Fibroblast of skin of back (primary cell): ENCODE results near the gene TBCE.
"Not testable (repeated sequence)": the region's sequence is repeated elsewhere in the genome, so short reads cannot be mapped to it uniquely, and the experiment has no call there.

Experiments
- DNase-seq: peaks from one replicate; pipeline ENCODE4 v3.0.0-alpha.2; 2013

TBCE gene

GRCh38 chr1:235351898-235352297, 15.3 kb upstream of the TBCE start:
- DNase-seq = no peak

GRCh38 chr1:235357485-235358373, 9.5 kb upstream of the TBCE start:
- no peak for DNase-seq

GRCh38 chr1:235358899-235359298, 8.3 kb upstream of the TBCE start:
- no peak for DNase-seq

DNA sequence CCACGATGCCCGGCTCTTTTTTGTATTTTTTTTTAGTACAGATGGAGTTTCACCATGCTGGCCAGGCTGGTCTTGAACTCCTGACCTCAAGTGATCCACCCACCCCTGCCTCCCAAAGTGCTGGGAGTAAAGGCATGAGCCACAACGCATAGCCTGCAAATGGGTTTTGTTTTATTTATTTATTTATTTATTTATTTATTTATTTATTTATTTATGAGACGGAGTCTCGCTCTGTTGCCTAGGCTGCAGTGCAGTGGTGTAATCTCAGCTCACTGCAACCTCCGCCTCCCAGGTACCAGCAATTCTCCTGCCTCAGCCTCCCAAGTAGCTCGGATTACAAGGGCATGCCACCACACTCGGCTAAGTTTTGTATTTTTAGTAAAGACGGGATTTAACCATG, 3.0 kb upstream of the TBCE start:
- DNase-seq = not testable (repeated sequence)

- DNase-seq = no peak
These were observed 941 bp upstream of the TBCE start for GRCh38 chr1:235366286-235366685.

DNA sequence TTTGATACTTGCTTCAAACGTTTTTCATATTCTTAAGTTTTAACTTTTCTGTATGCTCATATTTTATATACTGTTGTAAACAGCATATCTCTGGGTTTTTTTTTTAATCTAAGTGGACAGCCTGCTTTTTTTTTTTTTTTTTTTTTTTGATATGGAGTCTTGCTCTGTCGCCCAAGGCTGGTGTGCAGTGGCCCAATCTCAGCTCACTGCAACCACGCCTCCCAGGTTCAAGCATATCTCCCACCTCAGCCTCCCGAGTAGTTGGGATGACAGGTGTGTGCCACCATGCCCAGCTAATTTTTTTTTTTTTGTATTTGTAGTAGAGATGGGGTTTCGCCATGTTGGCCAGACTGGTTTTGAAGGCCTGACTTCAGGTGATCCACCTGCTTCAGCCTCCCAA, 1.2 kb downstream of the TBCE start:
- no peak for DNase-seq

- no peak for DNase-seq
These were observed 2.6 kb downstream of the TBCE start for GRCh38 chr1:235369802-235370201.

DNA sequence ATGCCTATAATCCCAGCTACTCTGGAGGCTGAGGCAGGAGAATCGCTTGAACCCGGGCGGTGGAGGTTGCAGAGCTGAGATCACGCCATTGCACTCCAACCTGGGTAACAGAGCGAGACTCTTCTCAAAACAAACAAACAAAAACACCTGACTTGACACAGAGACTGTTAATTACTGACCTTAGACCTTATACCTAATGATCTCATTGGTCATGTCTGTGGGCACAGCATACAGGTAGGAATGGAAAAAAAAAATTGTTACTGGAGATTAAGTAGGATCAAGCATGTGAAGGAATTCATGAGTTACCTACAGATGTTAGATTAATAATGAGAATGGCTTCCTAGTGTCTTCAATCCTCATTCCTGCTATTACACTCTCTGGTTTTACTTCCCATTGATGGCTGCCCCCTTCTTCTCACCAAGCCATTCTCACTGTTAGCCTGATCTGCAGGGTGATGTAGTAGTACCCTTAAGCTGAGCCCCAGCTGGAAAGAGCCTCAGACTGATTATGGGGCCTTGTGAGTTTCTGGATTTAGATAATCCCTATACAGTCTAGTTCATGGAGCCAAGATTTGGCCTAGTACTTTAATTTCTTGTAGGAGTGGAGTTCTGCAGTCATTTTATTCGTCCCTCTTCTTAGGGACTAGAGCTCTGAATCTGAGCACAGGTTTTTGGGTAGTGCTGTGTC, 8.8 kb downstream of the TBCE start:
- DNase-seq = no peak

DNA sequence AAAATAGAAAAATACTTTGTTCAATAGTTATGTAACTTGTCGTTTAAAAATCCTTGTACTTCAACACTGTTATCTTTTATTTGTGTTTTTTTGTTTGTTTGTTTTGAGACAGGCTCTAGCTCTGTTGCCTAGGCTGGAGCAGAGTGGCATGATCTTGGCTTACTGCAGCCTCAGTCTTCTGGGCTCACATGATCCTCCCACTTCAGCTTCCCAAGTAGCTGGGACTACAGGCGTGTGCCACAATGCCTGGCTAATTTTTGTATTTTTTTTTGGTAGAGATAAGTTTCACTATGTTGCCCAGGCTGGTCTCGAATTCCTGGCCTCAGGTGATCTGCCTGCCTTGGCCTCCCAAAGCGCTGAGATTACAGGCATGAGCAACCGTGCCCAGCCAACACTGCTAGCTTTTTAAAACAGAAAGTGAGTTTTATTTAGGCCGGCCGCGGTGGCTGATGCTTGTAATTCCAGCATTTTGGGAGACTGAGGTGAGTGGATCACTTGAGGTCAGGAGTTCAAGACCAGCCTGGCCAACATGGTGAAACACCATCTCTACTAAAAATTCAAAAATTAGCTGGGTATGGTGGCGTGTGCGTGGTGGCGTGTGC, 11.0 kb downstream of the TBCE start:
- not testable (repeated sequence) for DNase-seq

DNA sequence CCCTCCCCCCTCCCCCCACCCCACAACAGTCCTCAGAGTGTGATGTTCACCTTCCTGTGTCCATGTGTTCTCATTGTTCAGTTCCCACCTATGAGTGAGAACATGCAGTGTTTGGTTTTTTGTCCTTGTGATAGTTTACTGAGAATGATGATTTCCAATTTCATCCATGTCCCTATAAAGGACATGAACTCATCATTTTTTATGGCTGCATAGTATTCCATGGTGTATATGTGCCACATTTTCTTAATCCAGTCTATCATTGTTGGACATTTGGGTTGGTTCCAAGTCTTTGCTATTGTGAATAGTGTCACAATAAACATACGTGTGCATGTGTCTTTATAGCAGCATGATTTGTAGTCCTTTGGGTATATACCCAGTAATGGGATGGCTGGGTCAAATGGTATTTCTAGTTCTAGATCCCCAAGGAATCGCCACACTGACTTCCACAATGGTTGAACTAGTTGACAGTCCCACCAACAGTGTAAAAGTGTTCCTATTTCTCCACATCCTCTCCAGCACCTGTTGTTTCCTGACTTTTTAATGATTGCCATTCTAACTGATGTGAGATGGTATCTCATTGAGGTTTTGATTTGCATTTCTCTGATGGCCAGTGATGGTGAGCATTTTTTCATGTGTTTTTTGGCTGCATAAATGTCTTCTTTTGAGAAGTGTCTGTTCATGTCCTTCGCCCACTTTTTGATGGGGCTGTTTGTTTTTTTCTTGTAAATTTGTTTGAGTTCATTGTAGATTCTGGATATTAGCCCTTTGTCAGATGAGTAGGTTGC, 14.9 kb downstream of the TBCE start:
- not testable (repeated sequence) for DNase-seq

DNA sequence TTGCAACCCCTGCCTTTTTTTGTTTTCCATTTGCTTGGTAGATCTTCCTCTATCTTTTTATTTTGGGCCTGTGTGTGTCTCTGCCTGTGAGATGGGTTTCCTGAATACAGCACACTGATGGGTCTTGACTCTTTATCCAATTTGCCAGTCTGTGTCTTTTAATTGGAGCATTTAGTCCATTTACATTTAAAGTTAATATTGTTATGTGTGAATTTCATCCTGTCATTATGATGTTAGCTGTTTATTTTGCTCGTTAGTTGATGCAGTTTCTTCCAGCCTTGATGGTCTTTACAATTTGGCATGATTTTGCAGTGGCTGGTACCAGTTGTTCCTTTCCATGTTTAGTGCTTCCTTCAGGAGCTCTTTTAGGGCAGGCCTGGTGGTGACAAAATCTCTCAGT, 18.4 kb downstream of the TBCE start:
- not testable (repeated sequence) for DNase-seq

- DNase-seq = peak; percentile 58
These were observed 24.6 kb downstream of the TBCE start for GRCh38 chr1:235391874-235392273.

DNA sequence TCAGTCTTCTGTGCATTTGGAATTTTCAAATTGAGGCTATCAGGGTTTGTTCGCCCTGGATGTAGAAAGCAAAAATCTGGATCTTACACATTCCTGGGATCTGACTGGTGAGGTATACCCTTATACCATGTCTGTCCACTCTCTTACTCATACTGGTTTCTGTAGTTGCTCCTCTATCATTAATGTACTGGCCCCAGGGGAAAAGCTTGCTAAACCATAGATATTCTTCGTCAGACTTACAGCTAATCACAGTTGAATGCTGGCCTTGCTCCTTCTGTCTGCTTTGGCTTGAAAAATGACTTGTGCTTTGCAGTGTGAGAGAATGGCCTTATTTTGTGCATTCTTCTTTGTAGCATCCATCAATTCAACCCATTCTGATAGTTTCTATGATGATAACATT, 30.5 kb downstream of the TBCE start:
- DNase-seq = peak; percentile 98

- DNase-seq = no peak
These were observed 32.4 kb downstream of the TBCE start for GRCh38 chr1:235399661-235400060.

DNA sequence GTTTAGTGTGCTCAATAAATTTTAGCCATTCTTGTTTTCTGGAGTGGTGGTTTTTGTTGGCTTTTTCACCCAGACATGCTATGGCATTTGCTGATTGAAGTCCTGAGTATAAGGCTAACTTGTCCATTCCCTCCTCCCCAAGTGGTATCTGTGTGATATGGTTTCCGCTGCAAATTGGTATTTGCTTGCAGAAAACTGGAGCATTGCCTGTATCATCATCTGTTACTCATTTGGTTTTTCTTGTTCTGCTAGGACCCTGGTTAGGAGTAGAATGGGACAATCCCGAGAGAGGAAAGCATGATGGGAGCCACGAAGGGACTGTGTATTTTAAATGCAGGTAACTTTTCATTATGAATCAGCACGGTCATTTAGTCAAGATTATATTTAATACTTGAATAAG, 34.0 kb downstream of the TBCE start:
- peak; percentile 40 for DNase-seq

- peak; percentile 38 for DNase-seq
These were observed 35.4 kb downstream of the TBCE start for GRCh38 chr1:235402457-235403200.

GRCh38 chr1:235403593-235403992, 36.4 kb downstream of the TBCE start:
- DNase-seq = no peak

- peak; percentile 53 for DNase-seq
These were observed 37.0 kb downstream of the TBCE start for GRCh38 chr1:235404190-235404589.

GRCh38 chr1:235407419-235407818, 40.2 kb downstream of the TBCE start:
- no peak for DNase-seq

DNA sequence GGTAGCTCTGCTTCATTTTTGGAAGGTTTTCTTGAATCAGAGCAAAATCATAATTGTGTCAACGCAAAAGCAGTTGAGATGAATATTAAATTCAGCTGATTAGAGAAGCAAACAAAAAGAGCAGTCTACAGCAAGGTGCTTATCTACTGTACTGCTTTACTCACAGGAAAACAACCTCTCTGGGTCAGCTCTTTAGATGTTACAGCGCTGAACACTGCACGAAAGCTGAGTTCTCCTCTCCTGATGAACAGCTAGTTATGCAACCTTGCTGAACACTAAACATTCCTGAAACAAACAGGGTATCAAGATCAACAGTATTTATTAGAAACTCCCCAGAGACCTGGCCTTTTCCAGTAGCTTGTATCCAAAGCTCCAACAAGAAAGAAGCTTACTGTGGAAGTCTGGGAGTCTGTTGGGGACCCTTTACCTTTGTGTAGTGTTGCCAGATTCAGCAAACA, 41.3 kb downstream of the TBCE start:
- DNase-seq = no peak

- no peak for DNase-seq
These were observed 42.0 kb downstream of the TBCE start for GRCh38 chr1:235409042-235409820.
